ENCODE data around the gene LRRC74B.

LRRC74B gene

GRCh38 chr22:21016644-21017420 is 28.9 kb upstream of the LRRC74B start:
- Mint-ChIP-seq H3K4me3 (peak overlapping the region; percentile 67), H3K4me1 (peaks cover 77% of the 10 kb centered on the region), H3K36me3 (ENCODE audit: low read depth) (no peaks in the 10 kb centered on the region), H3K27ac (peak overlapping the region; percentile 80), H3K27me3 (ENCODE audit: low read depth, poor library complexity) (peaks cover 11% of the 10 kb centered on the region), H3K9me3 (peaks cover 4% of the 10 kb centered on the region)
- TF ChIP-seq CTCF (IDR thresholded peaks at IDR 0.05) = no peak
- DNase-seq = no peak

- DNase-seq = no peak
- Mint-ChIP-seq H3K4me1 (peaks cover 62% of the 10 kb centered on the region), H3K4me3 (no peak overlapping the region), H3K27ac (peak overlapping the region; percentile 39), H3K36me3 (ENCODE audit: low read depth) (no peaks in the 10 kb centered on the region), H3K27me3 (ENCODE audit: low read depth, poor library complexity) (peaks cover 11% of the 10 kb centered on the region), H3K9me3 (peaks cover 4% of the 10 kb centered on the region)
- no peak for TF ChIP-seq CTCF (IDR thresholded peaks at IDR 0.05)
Observed at GRCh38 chr22:21018314-21018713, 27.4 kb upstream of the LRRC74B start.

- Mint-ChIP-seq H3K27ac (no peak overlapping the region), H3K9me3 (peaks cover 4% of the 10 kb centered on the region), H3K27me3 (ENCODE audit: low read depth, poor library complexity) (peaks cover 11% of the 10 kb centered on the region), H3K4me3 (no peak overlapping the region), H3K4me1 (peaks cover 41% of the 10 kb centered on the region), H3K36me3 (ENCODE audit: low read depth) (no peaks in the 10 kb centered on the region)
- TF ChIP-seq CTCF (IDR thresholded peaks at IDR 0.05) = peak; percentile 15
- DNase-seq = no peak
Observed at GRCh38 chr22:21020802-21021429, 24.8 kb upstream of the LRRC74B start.

GRCh38 chr22:21022507-21022906 is 23.2 kb upstream of the LRRC74B start:
- peaks cover 4% of the 10 kb centered on the region for H3K9me3 Mint-ChIP-seq
- no peak for DNase-seq
- no peak overlapping the region for H3K4me3 Mint-ChIP-seq
- no peaks in the 10 kb centered on the region for H3K36me3 Mint-ChIP-seq (ENCODE audit: low read depth)
- H3K27ac Mint-ChIP-seq = no peak overlapping the region
- peaks cover 26% of the 10 kb centered on the region for H3K4me1 Mint-ChIP-seq
- H3K27me3 Mint-ChIP-seq (ENCODE audit: low read depth, poor library complexity) = peaks cover 6% of the 10 kb centered on the region
- TF ChIP-seq CTCF (IDR thresholded peaks at IDR 0.05) = no peak

GRCh38 chr22:21022955-21023614 is 22.7 kb upstream of the LRRC74B start:
- H3K4me3 Mint-ChIP-seq = no peak overlapping the region
- no peaks in the 10 kb centered on the region for H3K36me3 Mint-ChIP-seq (ENCODE audit: low read depth)
- peaks cover 6% of the 10 kb centered on the region for H3K27me3 Mint-ChIP-seq (ENCODE audit: low read depth, poor library complexity)
- H3K27ac Mint-ChIP-seq = no peak overlapping the region
- H3K9me3 Mint-ChIP-seq = peaks cover 4% of the 10 kb centered on the region
- H3K4me1 Mint-ChIP-seq = peaks cover 20% of the 10 kb centered on the region
- no peak for DNase-seq
- TF ChIP-seq CTCF (IDR thresholded peaks at IDR 0.05) = no peak

All from nephron progenitor cell (in vitro differentiated cells).